Left kidney (tissue), 2 donors: ENCODE data around the gene IFIH1. TPM values are rescaled to one million over a fixed set of nuclear protein-coding genes. Genes with fewer than 3 reads are reported as not detected.

Experiments used
- DNase-seq: peaks from one replicate; pipeline ENCODE4 v3.0.0-alpha.2; 2013
- polyA plus RNA-seq: library from polyadenylated mRNA; unstranded; fragments of 120-200 nt; gene quantifications from one replicate; pipeline ENCODE4 v1.2.1, GENCODE V29; 2013; ENCODE audit not compliant: insufficient read length

The IFIH1 gene
- polyA plus RNA-seq, 1 donor = 6.1 TPM

- no peak for DNase-seq
Measured at GRCh38 chr2:162258169-162258568, 60.3 kb downstream of the IFIH1 start.

DNA sequence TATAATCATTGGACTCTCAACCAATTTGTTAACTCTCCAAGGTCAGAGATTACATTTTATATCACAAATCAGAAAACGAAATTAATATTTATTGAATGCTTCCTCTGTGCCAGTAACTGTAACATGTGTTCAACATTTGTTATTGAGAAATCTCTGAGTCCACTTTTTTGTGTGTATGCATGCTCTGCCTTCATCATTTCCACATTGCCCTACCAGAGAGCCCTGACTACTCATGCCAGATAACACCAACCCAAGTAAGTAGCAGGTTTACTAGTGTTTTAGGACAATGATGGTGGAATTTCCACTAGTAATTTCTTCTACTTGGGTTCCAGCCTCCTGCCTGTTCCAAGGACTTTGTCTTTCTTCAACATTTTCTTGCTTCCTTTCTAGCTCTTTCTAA is 61.1 kb downstream of the IFIH1 start:
- DNase-seq = no peak

DNA sequence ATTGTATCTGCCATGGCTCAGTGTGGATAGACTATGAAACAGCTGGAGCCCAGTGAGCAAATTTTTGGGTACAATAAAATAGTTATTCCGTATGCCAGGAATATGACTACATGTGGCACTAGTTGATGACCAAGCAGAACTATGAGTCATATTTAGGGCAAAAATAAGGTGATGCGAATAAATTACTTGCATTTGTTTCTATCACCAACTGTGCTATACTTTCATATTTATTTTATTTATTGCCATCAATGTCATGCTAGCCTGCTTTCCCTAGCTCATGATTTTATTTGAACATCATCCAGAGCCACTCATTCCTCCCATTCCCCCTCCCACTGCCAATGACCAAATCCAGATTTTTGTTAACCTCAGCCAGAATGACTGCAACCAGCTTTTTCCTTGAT is 61.9 kb downstream of the IFIH1 start:
- no peak for DNase-seq

- DNase-seq = no peak
Measured at GRCh38 chr2:162254236-162254871, 64.1 kb downstream of the IFIH1 start.

- no peak for DNase-seq
Measured at GRCh38 chr2:162253435-162253834, 65.0 kb downstream of the IFIH1 start.

DNA sequence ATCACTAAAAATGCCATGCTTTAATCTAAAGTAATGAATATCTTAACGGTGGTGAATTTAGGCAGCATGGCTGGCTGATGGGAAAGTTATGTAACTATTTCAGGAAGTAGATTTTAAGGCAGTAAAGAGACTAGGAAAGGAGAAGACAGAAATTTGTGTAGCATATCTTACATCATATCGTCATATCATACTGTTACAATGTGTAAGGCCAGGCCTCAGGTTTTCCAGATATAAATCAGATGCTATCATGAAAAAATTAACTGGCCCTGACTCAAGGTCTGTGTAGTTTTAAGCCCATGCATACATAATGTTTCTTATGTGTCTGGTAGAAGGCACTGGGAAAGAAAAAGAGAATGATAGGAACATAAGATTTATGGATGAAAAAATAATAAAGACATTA is 66.3 kb downstream of the IFIH1 start:
- DNase-seq = no peak

DNA sequence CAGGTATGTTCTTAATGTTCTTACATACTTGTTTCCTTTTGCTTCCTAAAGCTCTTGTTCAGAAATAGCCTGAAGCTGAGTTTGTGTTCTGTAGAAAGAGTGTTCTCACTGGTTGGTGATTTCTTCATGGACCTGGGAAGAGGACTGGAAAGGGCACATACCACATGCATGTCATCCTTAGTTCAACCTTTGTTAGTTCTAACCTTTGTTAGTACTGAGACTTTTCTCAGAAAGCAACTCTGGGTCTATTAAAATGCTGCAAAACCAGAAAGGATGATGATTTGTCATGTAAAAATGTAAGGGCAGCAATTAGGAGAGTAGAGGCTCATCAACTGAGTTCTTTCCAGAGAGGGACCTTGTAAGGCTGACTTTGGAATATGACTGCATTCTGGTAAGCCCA is 72.7 kb downstream of the IFIH1 start:
- no peak for DNase-seq

DNA sequence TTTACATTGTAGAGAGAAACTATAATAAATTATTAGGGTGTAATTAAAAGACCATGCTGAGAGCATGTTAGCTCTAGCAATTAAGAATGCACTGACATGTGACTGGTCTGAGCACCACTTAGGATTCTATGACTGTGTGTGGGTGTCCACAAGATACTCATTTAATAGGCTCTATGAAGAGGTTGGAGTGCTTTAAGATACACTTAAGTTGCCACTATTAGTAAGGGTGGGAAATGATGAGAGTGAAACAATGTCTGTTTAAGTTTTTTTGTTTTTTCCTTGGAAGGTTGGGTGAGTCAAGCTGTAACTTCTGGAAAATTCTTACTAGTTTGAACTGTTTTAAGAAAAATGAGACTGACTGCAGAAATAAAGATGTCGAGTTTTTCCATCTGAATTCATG is 73.4 kb downstream of the IFIH1 start:
- DNase-seq = no peak

DNA sequence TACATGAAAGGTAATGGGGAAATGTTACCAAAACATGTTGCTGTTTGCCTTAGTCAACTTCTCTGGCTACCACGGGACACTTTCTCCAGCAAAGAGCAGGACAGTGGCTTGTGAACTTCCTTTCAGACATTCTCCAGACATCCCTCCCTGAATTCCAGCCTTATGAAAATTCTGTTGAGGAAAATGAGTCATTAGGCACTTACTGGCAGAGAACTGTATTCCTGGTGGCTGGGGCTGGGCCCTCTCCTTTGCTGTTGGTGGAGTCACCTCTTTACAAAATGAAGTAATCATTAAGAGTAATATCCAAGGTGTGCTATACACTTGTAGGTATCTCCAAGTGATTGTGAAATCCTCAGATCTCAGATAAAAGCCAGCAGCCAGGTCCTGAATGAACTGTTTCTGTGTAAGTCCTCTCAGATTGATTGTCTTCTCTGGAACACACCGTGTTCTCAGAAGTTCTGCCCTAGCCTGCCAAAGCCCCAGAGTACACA is 73.9 kb downstream of the IFIH1 start:
- DNase-seq = no peak

DNA sequence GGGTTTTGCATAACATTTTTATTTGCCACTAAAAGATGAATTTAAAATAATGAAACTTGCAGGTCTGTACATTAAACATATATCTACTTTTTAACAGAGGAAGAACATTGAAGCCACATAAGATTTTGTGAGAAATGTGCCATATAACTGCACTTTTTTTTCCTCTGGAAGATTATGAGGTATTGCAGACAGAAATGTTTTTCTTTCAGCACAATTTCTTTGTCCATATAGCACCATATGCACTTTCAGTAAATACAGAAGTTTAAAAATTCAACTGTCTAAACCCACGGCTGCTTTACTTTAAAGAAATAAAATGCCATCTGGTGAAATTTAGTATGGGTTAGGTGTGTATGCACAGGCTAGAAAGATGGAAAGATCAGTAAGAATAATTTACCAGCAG is 74.8 kb downstream of the IFIH1 start:
- DNase-seq = no peak

- DNase-seq = no peak
Measured at GRCh38 chr2:162243294-162243693, 75.2 kb downstream of the IFIH1 start, which contains the start of gene FAP. Gene FAP (minus strand): TSS chr2:162243445. CDS start chr2:162243327, 118 bp downstream.

- DNase-seq = no peak
Measured at GRCh38 chr2:162242586-162243280, 75.8 kb downstream of the IFIH1 start.

DNA sequence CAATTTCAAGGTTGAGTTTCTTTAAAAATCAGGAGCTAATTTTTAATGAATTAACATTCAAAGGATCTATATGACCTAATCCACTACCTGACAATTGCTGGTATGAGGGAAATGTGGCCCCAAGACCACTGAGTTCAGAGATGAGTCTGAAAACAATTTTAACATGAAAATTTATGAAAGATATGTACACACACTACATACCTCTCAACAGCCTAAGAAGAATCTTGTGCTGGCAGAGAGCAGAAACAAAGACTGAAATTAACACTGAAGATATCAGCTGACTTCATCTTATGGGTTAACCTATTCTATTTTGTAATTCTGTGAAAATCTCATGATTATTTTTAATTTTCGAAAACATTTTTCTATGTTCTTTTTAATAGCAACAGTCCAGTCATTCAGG is 76.9 kb downstream of the IFIH1 start:
- no peak for DNase-seq

DNA sequence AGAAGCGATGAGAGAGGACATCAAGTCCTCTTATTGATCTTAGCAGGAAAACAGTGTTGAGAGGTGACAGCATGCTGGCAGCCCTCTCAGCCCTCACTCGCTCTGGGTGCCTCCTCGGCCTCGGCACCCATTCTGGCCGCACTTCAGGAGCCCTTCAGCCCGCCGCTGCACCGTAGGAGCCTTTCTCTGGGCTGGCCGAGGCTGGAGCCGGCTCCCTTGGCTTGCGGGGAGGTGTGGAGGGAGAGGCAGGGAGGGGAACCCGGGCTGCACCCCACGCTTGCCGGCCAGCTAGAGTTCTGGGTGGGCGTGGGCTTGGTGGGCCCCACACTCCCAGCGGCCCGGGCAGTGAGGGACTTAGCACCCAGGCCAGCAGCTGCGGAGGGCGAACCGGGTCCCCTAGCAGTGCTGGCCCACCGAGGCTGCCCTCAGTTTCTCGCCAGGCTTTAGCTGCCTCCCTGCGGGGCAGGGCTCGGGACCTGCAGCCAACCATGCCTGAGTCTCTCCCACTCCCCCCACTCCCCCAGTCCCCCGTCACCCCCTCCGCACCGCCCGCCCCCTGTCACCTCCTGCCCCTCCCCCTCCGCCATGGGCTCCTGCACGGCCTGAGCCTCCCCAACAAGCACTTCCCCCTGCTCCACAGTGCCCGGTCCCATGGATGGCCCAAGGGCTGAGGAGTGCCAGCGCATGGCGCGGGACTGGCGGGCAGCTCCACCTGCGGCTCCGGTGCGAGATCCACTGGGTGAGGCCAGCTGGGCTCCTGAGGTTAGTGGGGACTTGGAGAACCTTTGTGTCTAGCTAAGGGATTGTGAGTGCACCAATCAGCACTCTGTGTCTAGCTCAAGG is 83.6 kb downstream of the IFIH1 start:
- no peak for DNase-seq

GRCh38 chr2:162233197-162233596 is 85.3 kb downstream of the IFIH1 start:
- no peak for DNase-seq

- no peak for DNase-seq
Measured at GRCh38 chr2:162232671-162233070, 85.8 kb downstream of the IFIH1 start.

DNA sequence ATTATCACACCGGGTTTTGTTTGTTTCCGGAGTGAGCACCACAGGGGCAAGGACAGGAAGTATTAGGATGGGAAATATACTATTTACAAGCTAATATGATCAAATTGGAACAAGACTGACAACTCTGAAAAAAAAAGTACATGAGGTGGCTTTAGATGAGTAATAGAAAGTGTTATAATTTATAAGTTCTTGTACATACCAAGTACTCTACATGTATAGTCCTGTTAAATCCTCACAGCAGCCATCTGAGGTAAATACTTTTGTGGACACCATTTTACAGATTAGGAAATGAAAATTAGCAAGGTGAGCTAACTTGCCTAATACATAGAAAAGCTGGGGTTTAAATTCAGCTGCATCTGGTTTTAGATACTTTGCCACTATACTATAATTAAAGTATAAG is 86.5 kb downstream of the IFIH1 start:
- DNase-seq = no peak

DNA sequence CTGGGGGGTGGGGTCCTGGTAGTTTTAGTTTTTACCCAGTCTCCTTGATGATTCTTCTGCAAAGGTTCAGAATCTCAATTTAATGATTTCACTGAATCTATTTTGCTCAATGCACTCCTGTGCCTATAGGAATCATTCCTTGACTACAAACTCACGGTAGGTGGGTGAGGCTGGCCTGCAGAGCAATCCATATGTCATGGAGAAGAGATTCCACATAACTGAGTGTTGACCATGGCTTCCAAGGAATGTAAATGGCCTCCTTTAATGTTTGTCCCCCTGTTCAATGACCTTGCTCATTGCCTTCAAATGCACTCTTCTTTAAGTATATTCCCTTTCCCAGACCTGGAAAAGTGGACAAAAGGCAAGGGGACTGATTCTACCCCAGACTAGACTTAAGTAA is 87.7 kb downstream of the IFIH1 start:
- DNase-seq = no peak

- DNase-seq = no peak
Measured at GRCh38 chr2:162226836-162227235, 91.6 kb downstream of the IFIH1 start.

- DNase-seq = no peak
Measured at GRCh38 chr2:162221064-162221463, 97.4 kb downstream of the IFIH1 start.

- DNase-seq = no peak
Measured at GRCh38 chr2:162220368-162220767, 98.1 kb downstream of the IFIH1 start.

DNA sequence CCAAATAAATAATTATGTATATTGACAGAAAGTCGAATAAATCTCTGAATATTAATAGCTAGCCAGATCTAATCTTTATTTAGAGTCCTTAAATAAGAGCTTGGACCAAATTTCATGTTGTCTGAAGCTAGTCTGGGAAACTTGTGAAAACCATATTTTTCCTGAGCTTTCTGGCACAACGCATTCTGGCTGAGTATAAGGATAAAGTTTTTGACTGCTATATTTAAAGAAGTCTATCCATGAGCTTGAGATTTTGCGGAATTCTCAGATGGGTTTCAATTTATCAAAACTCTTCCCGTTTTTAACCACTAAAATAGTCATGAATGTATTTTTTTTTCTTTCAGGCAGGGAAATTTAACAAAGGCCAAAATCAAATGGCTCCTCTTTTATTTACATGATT is 99.1 kb downstream of the IFIH1 start:
- no peak for DNase-seq

DNA sequence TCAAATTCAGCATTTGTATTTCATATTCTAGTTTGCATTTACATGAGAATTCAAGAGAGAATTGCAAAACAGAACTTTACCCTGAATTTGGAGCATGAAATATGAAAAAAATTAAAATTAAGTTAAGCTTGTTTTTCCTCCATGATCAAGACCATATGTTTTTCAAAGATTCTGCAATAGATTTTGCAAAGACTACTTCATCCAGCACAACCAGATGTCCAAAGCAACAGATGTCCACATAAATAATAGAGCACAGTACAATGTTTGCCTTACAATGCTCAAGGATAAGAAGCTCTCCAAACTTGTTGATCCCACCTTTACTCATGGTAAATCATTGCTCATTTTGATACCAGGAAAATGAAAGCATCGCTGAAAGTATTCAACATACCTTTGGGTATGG is 100.9 kb downstream of the IFIH1 start:
- DNase-seq = no peak
